8988T (cell line): Measurements from ENCODE around the gene NCK2.
A peak's percentile ranks its signal among the peaks of the same experiment; 100 is the strongest.

Experiments used
- DNase-seq: peaks from one replicate; pipeline ENCODE4 v3.0.0; 2011

NCK2 gene

GRCh38 chr2:105736145-105736544 lies 8.6 kb upstream of the NCK2 start:
- DNase-seq: no peak

- no peak for DNase-seq
Observed at GRCh38 chr2:105737980-105738657, 6.6 kb upstream of the NCK2 start.

GRCh38 chr2:105738658-105739241 lies 6.0 kb upstream of the NCK2 start:
- no peak for DNase-seq

GRCh38 chr2:105739426-105739825 lies 5.3 kb upstream of the NCK2 start:
- DNase-seq: no peak

GRCh38 chr2:105739944-105740530 lies 4.7 kb upstream of the NCK2 start:
- no peak for DNase-seq

- DNase-seq: no peak
Observed at GRCh38 chr2:105741174-105741573, 3.5 kb upstream of the NCK2 start.

GRCh38 chr2:105741617-105742016 lies 3.1 kb upstream of the NCK2 start:
- DNase-seq: no peak

- DNase-seq: peak; percentile 79
Observed at GRCh38 chr2:105744091-105744908, 412 bp upstream of the NCK2 start.

- DNase-seq: no peak
Observed at GRCh38 chr2:105746177-105747080, 1.7 kb downstream of the NCK2 start.

GRCh38 chr2:105747254-105747894 lies 2.7 kb downstream of the NCK2 start:
- DNase-seq: no peak

GRCh38 chr2:105747991-105748390 lies 3.3 kb downstream of the NCK2 start:
- no peak for DNase-seq

GRCh38 chr2:105748566-105748965 lies 3.9 kb downstream of the NCK2 start:
- no peak for DNase-seq

- DNase-seq: no peak
Observed at GRCh38 chr2:105749583-105750400, 5.1 kb downstream of the NCK2 start.

- no peak for DNase-seq
Observed at GRCh38 chr2:105750735-105751134, 6.0 kb downstream of the NCK2 start.

GRCh38 chr2:105751272-105751671 lies 6.6 kb downstream of the NCK2 start:
- DNase-seq: no peak

GRCh38 chr2:105752691-105753358 lies 8.1 kb downstream of the NCK2 start:
- DNase-seq: no peak

GRCh38 chr2:105753380-105753779 lies 8.7 kb downstream of the NCK2 start:
- no peak for DNase-seq

GRCh38 chr2:105754011-105754410 lies 9.3 kb downstream of the NCK2 start:
- DNase-seq: no peak

- no peak for DNase-seq
Observed at GRCh38 chr2:105754994-105755393, 10.3 kb downstream of the NCK2 start.

- no peak for DNase-seq
Observed at GRCh38 chr2:105755895-105756294, 11.2 kb downstream of the NCK2 start.

GRCh38 chr2:105756435-105756834 lies 11.7 kb downstream of the NCK2 start:
- no peak for DNase-seq
